GM20000 (cell line): ENCODE data around the gene MYBBP1A.

Experiments
- DNase-seq: peaks from one replicate; pipeline ENCODE4 v3.0.0; 2012; ENCODE audit warnings: low spot score
- TF ChIP-seq, protein P1 (sequence below): IDR thresholded peaks from 2 replicates; pipeline ENCODE4 v1.5.1; 2012; ENCODE audit warnings: mild to moderate bottlenecking, control low read depth; ENCODE audit errors: extremely low read depth, missing control alignments

Gene MYBBP1A

DNA sequence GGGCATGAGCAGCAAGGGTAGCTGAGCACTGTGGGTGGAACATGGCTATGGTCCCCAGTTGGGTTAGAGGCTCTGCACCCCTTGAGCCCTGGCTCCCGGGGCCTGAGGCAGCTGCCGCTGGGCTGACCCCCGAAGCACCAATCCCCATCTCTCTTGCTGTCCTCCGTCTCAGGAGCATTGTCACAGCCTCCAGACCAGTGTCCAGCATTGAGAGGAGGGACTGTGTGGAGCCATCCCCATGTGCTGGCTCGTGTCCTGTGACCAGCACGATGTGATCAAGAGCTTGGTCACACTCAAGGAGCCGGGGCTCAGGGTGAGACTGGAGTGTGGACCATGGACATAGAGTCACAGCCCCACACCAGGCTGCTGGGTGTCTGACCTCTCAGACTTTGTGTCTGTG, 32.0 kb upstream of the MYBBP1A start:
- no peak for DNase-seq
- TF ChIP-seq, protein P1, sequence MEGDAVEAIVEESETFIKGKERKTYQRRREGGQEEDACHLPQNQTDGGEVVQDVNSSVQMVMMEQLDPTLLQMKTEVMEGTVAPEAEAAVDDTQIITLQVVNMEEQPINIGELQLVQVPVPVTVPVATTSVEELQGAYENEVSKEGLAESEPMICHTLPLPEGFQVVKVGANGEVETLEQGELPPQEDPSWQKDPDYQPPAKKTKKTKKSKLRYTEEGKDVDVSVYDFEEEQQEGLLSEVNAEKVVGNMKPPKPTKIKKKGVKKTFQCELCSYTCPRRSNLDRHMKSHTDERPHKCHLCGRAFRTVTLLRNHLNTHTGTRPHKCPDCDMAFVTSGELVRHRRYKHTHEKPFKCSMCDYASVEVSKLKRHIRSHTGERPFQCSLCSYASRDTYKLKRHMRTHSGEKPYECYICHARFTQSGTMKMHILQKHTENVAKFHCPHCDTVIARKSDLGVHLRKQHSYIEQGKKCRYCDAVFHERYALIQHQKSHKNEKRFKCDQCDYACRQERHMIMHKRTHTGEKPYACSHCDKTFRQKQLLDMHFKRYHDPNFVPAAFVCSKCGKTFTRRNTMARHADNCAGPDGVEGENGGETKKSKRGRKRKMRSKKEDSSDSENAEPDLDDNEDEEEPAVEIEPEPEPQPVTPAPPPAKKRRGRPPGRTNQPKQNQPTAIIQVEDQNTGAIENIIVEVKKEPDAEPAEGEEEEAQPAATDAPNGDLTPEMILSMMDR, result no peak

DNA sequence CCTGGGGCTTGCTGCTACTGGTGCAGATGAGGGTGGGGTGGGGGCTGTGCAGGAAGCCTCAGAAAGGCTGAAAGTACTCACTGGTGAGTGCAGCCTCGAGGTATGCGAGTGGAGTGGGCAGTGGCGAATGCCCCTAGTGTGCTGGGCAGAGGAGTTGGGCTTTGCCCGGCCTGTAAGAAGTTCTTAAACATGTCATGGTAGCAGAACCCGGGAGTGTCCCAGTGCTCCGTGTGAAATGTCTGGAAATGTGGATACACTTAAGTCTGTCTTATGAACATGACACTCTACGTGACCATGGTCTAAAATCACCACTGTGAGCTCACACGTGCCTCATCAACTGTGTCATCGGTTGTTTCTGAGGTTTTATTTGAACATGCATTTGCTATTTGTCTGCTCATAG, 30.9 kb upstream of the MYBBP1A start:
- no peak for DNase-seq
- TF ChIP-seq, protein P1, result no peak

DNA sequence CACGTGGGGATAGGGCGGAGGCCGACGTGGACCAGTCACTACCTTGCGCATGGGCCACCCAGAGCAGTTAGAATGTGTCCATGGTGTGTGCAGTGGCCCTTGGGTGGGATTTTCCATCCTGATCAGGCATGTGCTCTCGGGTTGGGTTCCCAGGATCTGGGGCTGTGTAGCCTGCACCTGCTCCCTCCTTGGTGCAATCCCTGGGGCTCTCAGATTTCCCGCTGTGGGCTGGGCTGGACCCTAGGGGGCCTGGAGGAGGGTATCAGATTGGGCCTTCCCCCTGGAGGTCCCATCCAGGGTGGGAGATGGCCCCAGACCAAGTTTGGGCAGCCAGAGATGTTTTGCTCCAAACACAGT, 30.4 kb upstream of the MYBBP1A start:
- TF ChIP-seq, protein P1, result no peak
- DNase-seq, result no peak

DNA sequence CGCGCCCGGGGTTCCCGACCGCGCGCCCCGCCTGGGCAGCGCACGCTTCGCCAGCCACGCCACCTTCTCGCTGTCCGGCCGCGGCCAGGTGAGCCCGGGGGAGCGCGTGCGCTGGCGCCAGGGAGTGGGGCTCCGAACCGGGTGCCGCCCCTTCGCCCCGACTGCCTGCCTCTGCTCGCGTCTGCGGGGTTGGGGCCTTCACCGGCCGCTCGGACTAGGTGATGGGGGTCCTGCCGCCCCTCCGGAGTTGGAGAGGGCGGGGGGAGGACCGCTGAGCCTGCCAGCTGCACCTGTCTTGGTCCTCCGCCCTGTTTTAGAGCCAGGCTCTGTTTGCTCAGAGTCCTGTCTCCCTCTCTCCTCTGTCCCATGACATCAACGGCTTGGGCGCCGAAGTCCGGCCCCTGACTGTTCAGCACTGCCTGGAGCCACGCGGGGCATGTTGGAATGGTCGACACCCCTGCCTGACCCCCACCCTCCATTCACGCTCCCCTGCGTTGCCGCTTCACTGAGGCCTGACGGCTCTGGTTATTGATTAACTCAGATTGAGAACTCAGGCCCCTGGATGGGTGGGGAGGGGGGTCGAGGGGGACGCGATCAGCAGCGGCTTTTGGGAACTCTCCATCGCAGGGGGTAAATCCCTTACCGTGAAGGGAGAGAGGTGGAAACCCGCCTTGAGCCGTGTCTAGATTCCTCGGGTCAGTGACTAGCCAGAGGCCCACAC, 29.9 kb upstream of the MYBBP1A start:
- TF ChIP-seq, protein P1, result no peak
- no peak for DNase-seq

DNA sequence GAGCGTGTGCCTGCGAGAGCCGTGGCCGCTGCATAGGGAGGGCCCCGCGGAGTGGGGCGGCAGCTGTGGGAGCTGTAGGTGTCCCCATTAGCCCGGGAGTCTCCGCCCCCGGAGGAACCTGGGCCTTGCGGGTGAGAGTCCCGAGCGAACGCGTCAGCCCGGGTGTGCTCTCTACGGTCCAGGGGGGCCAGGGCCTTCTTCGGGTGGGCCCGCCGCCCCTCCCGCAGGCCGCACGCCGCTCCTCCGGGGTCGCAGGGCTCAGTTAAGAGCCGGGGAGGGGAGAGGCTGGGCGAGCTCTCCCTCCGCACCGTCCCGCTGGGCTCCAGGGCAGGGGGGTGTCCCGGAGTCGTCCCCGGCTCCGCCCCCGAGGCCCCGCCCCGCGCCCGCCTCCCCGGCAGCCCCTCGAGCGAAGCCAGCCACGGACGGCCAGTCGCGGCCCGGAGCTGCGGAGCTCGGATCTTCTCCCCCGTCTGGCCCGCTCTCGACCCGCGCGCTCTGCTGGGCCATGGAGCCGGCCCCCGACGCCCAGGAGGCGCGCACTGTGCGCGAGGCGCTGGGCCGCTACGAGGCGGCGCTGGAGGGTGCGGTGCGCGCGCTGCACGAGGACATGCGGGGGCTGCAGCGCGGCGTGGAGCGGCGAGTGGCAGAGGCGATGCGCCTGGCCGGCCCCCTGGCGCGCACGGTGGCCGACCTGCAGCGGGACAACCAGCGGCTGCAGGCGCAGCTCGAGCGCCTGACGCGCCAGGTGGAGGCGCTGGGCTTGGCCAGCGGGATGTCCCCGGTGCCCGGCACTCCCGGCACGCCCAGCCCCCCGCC, 29.1 kb upstream of the MYBBP1A start, which contains the start of gene SMTNL2:
TSS of gene SMTNL2 (plus strand) at position 429 of the 816 bp plus-strand sequence. CDS start at position 506, 77 bp downstream.
- peak; percentile 69 for DNase-seq
- TF ChIP-seq, protein P1, result no peak

DNA sequence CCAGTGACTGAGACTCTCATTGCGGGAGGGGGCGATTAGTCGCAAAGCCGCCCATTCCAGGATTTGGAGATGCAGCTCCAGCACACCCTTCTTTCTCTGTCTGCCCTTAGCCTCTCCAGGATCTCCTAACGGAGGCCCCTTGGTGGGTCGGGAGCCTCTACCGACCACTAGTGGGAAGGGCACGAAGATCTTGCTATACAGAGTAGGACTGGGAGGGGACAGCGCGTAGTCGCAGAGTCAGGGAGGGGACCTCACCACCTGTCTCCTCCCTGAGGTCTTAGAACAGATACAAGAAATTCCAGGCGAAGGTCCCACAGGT, 28.6 kb upstream of the MYBBP1A start:
- DNase-seq, result no peak
- TF ChIP-seq, protein P1, result no peak

DNA sequence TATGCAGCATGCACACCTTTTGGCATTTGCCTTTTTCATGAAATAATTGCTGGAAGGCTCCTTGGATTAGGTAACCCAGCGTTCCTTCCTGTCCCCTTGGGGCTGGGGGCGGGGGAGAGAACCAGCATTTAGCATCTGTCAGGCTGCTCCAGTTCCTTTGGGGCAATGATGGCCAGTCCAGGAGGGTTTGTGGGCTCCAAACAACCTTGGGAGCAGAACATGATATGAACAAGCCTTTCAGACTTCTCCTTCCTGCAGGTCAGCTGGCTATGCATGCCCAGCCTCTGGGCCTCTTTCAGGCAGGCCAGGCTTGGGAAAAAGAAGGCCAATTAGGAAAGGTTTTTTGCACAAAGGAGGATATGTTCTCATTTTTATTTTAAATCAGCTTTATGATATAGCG, 28.0 kb upstream of the MYBBP1A start:
- TF ChIP-seq, protein P1, result no peak
- no peak for DNase-seq
